GM18873 (cell line): Measurements from ENCODE around the gene PCYOX1L.

Experiments
- ATAC-seq: cut with Tn5 transposase; IDR thresholded peaks from one replicate; pipeline ENCODE4 v1.9.1; 2021; ENCODE audit warnings: mild to moderate bottlenecking, moderate library complexity, moderate number of reproducible peaks; ENCODE audit not compliant: unreplicated experiment, low FRiP score

Gene PCYOX1L

DNA sequence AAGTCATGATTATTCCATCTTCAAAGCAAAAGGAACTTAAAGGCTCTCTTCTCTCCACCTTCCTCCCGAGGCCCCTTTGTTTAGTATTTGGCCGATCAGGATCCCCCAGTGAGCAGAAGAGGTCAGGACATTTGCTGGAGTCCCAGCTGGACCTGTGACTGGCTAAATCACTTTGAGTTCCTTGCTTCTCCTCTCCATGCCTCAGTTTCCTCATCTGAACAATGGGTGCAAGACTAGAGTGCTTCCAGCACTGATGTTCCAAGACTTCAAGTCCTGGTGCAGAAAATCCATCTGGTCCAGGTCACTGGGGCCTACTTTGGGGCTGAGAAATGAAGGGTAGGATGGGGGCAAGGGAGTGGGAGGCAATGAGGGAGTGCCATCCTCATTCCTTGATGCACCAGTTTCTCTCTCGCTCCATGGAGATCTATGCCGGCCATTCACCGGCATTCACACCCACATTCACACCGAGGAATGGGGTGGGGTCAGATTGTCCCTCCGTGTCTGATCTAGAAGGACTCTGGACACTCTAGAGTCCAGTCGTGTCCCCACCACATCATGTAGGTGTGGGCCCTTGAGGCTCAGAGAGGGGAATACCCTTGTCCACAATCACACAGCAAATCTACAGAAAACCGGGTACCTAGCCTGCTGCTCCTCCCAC, 60.0 kb downstream of the PCYOX1L start:
- no peak for ATAC-seq

GRCh38 chr5:149418910-149419531, 61.2 kb downstream of the PCYOX1L start:
- no peak for ATAC-seq
